ENCODE data around the gene C4orf50. TPM values are rescaled to one million over a fixed set of nuclear protein-coding genes. Genes with fewer than 3 reads are reported as not detected.

C4orf50 gene
- total RNA-seq, 1 donor, result not detected

DNA sequence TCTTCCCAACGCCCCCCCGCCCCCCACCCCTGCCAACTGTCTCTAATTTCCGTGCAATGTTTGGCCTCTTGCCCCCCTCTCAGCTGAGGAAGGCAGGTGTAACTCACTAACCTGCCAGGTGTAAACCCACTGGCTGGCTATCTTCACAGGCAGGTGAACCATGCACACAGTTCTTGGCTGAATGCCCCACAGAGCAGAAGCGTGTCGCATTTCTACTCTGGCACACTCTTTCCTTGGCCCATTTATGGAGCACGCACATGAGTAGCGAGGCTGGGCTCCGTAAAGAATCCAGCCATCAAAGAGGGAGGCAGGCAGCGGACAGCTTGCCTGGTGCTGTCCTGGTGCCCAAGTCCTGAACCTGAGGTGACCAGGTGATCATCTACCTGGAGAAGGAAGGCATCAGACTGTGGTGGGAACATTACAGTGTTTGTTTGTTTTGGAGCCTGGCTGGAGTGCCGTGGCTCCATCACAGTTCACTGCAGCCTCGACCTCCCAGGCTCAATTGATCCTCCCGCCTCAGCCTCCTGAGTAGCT, 86.1 kb downstream of the C4orf50 start:
- no peak overlapping the region for H3K4me3 ChIP-seq (ENCODE audit: low read depth, low read length)
- TF ChIP-seq, protein P1, sequence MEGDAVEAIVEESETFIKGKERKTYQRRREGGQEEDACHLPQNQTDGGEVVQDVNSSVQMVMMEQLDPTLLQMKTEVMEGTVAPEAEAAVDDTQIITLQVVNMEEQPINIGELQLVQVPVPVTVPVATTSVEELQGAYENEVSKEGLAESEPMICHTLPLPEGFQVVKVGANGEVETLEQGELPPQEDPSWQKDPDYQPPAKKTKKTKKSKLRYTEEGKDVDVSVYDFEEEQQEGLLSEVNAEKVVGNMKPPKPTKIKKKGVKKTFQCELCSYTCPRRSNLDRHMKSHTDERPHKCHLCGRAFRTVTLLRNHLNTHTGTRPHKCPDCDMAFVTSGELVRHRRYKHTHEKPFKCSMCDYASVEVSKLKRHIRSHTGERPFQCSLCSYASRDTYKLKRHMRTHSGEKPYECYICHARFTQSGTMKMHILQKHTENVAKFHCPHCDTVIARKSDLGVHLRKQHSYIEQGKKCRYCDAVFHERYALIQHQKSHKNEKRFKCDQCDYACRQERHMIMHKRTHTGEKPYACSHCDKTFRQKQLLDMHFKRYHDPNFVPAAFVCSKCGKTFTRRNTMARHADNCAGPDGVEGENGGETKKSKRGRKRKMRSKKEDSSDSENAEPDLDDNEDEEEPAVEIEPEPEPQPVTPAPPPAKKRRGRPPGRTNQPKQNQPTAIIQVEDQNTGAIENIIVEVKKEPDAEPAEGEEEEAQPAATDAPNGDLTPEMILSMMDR (IDR thresholded peaks at IDR 0.05; ENCODE audit: insufficient read depth, low read length), result no peak
- DNase-seq (ENCODE audit: low read depth), result no peak

DNA sequence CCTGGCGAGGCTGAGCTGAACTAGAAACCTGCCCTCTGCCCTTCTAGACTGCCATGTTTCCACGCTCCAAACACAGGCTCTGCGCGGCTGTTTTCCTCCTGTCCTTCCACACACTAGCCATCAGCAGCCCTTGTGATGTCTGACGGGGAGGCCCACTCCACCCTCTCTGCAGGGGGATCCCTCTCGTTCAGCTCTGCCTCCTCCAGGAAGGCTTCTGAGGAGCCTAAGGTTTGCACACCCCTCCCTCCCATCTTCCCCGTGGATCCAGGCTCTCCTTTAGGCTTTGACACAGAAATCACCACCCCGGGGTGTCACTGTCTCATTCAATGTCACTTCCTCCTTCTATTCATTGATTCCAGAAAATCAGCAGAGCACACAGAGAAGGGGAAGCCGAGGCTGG, 86.7 kb downstream of the C4orf50 start:
- TF ChIP-seq, protein P1 (IDR thresholded peaks at IDR 0.05; ENCODE audit: insufficient read depth, low read length), result no peak

DNA sequence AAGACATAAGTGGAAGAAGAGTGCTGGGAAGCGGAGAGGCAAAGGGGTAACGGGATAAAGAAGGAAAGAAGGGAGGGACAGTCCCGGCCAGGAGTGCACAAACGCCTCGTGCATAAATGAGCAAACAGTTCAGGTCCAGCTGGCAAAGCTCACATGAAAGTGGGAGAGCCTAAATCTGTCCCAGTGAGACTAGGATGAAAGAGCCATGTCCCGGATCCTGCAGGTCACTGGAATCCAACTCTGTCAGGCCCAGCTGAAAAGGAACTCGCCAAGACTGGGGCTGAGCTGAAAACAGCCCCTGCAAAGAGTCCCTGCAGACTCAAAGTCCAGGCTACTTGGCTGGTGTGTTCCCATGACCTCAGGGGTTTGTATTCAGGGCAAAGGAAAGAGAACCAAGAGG, 87.4 kb downstream of the C4orf50 start:
- H3K4me3 ChIP-seq (ENCODE audit: low read depth, low read length), result no peak overlapping the region
- TF ChIP-seq, protein P1 (IDR thresholded peaks at IDR 0.05; ENCODE audit: insufficient read depth, low read length), result no peak
- DNase-seq (ENCODE audit: low read depth), result no peak

More for the DNA sequence above, 86.7 kb downstream of the C4orf50 start:
- no peak overlapping the region for H3K4me3 ChIP-seq (ENCODE audit: low read depth, low read length)
- DNase-seq (ENCODE audit: low read depth), result no peak

DNA sequence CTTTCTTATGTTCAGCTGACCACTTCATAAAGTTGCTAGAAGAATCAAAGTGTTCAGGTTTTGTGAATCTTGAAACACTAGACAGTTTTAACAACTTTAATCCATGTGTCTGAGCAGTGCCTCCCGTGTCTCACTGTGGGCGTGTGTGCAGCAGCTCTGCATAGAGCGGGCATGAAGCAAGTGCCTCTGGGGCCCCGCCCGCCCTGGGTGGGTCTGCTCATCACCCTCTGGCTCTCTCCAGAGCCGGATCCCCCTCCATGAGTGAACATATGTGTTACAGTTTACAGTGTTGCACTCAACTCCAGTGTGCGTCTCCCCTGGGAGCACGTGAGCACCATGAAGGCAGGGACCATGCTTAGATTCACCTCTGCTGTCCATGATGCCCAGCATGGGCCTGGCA, 87.8 kb downstream of the C4orf50 start:
- TF ChIP-seq, protein P1 (IDR thresholded peaks at IDR 0.05; ENCODE audit: insufficient read depth, low read length), result no peak
- no peak for DNase-seq (ENCODE audit: low read depth)
- H3K4me3 ChIP-seq (ENCODE audit: low read depth, low read length), result no peak overlapping the region

DNA sequence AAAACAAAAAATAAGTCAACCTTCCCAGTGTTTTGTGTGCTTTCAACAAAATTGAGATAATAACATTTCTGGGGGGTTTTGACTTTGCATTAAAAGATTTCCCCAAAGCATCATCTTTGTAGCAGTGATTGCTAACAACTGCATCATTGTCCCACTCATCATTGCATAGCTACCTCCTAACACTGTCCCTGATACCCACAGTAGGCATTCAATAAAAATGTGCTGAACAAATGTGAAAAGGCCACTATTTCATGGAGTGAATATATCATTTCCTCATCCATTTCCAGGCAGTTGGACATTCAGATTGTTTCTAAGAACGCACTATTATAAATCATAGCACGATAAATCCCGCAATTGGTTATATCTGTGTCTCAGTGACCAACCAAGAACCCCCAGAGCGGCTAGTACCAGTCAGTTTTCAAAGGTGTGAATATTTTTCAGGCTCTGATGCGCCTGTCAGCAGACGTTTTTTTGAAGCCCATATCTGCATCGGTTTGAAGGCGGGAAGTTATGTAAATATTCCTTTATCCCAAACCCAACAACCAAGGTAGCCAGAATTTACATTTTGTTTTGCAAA, 89.3 kb downstream of the C4orf50 start:
- DNase-seq (ENCODE audit: low read depth), result no peak
- no peak overlapping the region for H3K4me3 ChIP-seq (ENCODE audit: low read depth, low read length)
- TF ChIP-seq, protein P1 (IDR thresholded peaks at IDR 0.05; ENCODE audit: insufficient read depth, low read length), result no peak

DNA sequence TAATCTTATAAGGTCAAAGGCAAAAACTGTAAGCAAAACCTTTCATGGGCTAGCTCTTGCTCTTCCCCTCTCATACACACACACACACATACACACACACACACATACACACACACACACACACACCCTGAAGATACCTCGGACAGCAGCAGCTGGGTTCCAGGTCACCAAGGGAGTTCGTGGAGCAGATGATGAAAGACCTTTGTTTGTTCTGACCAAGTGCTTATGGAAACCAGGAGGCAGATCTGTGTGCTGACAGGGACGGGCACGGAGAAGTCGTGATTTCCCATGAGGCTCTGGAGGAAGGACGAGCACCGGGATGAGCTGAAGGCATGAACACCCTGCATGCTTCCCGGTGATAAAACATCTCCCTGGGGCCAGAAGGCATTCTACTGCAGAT, 90.0 kb downstream of the C4orf50 start:
- TF ChIP-seq, protein P1 (IDR thresholded peaks at IDR 0.05; ENCODE audit: insufficient read depth, low read length), result no peak
- H3K4me3 ChIP-seq (ENCODE audit: low read depth, low read length), result no peak overlapping the region
- DNase-seq (ENCODE audit: low read depth), result no peak

DNA sequence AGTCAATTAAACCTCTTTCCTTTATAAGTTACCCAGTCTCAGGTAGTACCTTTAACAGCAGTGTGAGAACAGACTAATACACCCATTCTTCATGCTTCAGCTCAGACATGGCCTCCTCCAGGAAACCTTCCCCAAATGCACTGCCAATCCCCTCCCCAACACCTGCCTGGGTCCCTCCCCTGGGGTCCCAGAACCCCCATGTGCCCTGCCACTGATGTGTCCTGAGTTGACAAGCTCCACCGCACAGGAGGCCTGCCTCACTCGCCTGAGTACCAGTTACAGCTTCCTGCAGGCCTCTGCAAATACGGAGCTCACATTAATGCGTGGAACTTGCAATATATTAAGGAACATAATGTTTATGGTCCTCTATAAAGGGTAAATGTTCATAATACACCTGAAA, 90.5 kb downstream of the C4orf50 start:
- DNase-seq (ENCODE audit: low read depth), result no peak
- H3K4me3 ChIP-seq (ENCODE audit: low read depth, low read length), result no peak overlapping the region
- TF ChIP-seq, protein P1 (IDR thresholded peaks at IDR 0.05; ENCODE audit: insufficient read depth, low read length), result no peak
